ENCODE data around the gene NFIX. TPM values are rescaled to one million over a fixed set of nuclear protein-coding genes. Genes with fewer than 3 reads are reported as not detected.

NFIX gene
- total and polyA plus RNA-seq, 2 donors (not counting 3 experiments of a cell fraction or from before 2014, with no cell fraction given) = 9.8 to 37.7 TPM

DNA sequence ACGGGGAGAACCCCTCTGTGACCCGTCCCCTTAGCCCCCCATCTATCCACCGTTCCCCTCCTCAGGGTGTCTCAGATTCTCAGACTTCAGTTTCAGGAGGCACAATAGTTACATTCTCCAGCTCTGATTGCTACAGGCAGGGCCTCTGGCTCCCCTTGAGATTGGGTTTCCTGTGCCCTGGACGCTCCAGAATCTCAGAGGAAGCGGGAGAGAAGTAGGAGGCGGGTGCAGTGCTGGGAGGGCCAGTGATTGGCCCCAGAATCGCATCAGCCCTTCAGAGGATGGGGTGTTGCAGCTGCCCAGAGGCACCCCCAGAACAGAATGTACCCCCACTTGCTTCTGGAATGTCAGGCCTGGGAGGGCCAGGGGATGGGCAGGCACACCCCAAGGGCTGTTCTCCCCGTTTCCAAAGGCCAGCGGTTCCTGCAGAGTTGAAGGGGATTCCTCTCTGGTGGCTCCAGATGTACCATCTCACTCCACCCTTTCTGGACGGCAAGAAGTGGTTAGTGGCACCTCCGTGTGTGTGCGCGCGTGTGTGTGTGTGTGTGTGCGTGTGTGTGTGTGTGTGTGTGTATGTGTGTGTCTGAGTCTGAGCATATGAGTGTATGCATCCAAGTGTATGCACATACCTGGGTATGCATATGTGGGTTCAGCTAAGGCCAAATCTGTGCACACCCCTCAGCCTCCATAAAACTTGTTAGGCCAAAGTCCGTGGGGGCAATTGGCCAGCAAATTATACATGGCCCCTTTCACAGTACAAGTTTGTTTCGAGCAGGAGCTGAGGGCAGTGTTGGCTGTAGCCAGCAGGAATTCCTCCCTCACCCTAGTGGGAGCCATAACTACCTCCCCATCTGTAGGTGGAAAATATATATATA is 71.9 kb downstream of the NFIX start:
- no peaks in the 10 kb centered on the region for H3K27me3 ChIP-seq (ENCODE audit: control insufficient read depth in 2 of 2, insufficient read depth in 2 of 2, low read length in 2 of 2)
- H3K4me3 ChIP-seq (replicated peaks in 1 of 3; ENCODE audit: insufficient read depth in 1 of 3, low read depth in 1 of 3, low read length in 3 of 3) = no peak overlapping the region
- ChIA-PET CTCF (interaction anchor here (0.6 to 6.2 kb wide), 6 partner anchors 27 to 102 kb away, joined by 3 to 32 read pairs (median 8); no protein-coding TSS in a partner anchor), POLR2A (no interaction called here)
- FAIRE-seq (no peak), DNase-seq (ENCODE audit: low read depth, low spot score) (no peak)
- no peaks in the 10 kb centered on the region for H4K20me1 ChIP-seq (replicated peaks; ENCODE audit: control insufficient read depth, extremely low read depth, insufficient read depth, low read length)
- no peak overlapping the region for H3K27ac ChIP-seq (ENCODE audit: insufficient read depth, low read depth, low read length)
- H2AFZ ChIP-seq (ENCODE audit: low read depth, low read length) = no peak overlapping the region
- intact Hi-C loops (cut with micrococcal nuclease) (no loop called here), dilution Hi-C loops (cut with MboI; ENCODE audit: extremely low pct_ligation_motif_present, low sequenced_read_pairs) (no loop called here)
- no peak for TF ChIP-seq POLR2AphosphoS5 (IDR thresholded peaks at IDR 0.05; ENCODE audit: insufficient read depth, low read depth, low read length)
- TF ChIP-seq POLR2A (IDR thresholded peaks at IDR 0.05; ENCODE audit: low read depth, low read length) = no peak
- no peak for TF ChIP-seq FOS (IDR thresholded peaks at IDR 0.05; ENCODE audit: borderline replicate concordance, insufficient read depth, low read length)
- TF ChIP-seq GATA2 (IDR thresholded peaks at IDR 0.05; ENCODE audit: insufficient read depth, insufficient read length, low read depth, low read length) = no peak
- no peak for TF ChIP-seq MYC (IDR thresholded peaks at IDR 0.05; ENCODE audit: low read depth, low read length)
- TF ChIP-seq, protein P1, sequence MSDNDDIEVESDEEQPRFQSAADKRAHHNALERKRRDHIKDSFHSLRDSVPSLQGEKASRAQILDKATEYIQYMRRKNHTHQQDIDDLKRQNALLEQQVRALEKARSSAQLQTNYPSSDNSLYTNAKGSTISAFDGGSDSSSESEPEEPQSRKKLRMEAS (IDR thresholded peaks at IDR 0.05; ENCODE audit: insufficient read depth, insufficient read length) = no peak
- TF ChIP-seq, protein P2, sequence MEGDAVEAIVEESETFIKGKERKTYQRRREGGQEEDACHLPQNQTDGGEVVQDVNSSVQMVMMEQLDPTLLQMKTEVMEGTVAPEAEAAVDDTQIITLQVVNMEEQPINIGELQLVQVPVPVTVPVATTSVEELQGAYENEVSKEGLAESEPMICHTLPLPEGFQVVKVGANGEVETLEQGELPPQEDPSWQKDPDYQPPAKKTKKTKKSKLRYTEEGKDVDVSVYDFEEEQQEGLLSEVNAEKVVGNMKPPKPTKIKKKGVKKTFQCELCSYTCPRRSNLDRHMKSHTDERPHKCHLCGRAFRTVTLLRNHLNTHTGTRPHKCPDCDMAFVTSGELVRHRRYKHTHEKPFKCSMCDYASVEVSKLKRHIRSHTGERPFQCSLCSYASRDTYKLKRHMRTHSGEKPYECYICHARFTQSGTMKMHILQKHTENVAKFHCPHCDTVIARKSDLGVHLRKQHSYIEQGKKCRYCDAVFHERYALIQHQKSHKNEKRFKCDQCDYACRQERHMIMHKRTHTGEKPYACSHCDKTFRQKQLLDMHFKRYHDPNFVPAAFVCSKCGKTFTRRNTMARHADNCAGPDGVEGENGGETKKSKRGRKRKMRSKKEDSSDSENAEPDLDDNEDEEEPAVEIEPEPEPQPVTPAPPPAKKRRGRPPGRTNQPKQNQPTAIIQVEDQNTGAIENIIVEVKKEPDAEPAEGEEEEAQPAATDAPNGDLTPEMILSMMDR (IDR thresholded peaks at IDR 0.05; ENCODE audit: extremely low read depth in 1 of 2, insufficient read depth in 1 of 2, low read depth in 1 of 2, low read length in 2 of 2) = no peak
- no peak for TF ChIP-seq JUN (IDR thresholded peaks at IDR 0.05; ENCODE audit: borderline replicate concordance, insufficient read depth, insufficient read length, low read depth)
- TF ChIP-seq EZH2 (IDR thresholded peaks at IDR 0.05; ENCODE audit: borderline replicate concordance, low read depth, low read length, severe bottlenecking) = no peak
- H3K79me2 ChIP-seq (ENCODE audit: control insufficient read depth, insufficient read depth, low read length) = no peaks in the 10 kb centered on the region
- H3K4me1 ChIP-seq (ENCODE audit: control insufficient read depth, extremely low read depth, insufficient read depth, low read length) = no peaks in the 10 kb centered on the region
- no peaks in the 10 kb centered on the region for H3K36me3 ChIP-seq (ENCODE audit: control insufficient read depth in 2 of 2, extremely low read depth in 1 of 2, insufficient read depth in 2 of 2, low read length in 2 of 2)
- no TSS peak for BruUV-seq (replicated peaks)
- H3K9me1 ChIP-seq (replicated peaks; ENCODE audit: control insufficient read depth, extremely low read depth, insufficient read depth, low read length) = no peaks in the 10 kb centered on the region
- no peaks in the 10 kb centered on the region for H3K9me3 ChIP-seq (replicated peaks; ENCODE audit: control insufficient read depth, insufficient read depth, low read length)
- H3K9ac ChIP-seq (replicated peaks; ENCODE audit: extremely low read depth, insufficient read depth, low read length) = no peak overlapping the region
- no peak overlapping the region for H3K4me2 ChIP-seq (ENCODE audit: insufficient read depth, low read length)

Measured in endothelial cell of umbilical vein (primary cell).